DMS153 treated with DMSO at 0.1 percent for 48 hours (cell line): ENCODE data around the gene BCL2.

Source experiments
- DNase-seq: peaks from one replicate; lab custom pipeline; 2025; ENCODE audit not compliant: unreplicated experiment; lab: John Stamatoyannopoulos, UW

Gene BCL2

GRCh38 chr18:63146828-63147409 lies 172.7 kb downstream of the BCL2 start:
- DNase-seq: no peak

DNA sequence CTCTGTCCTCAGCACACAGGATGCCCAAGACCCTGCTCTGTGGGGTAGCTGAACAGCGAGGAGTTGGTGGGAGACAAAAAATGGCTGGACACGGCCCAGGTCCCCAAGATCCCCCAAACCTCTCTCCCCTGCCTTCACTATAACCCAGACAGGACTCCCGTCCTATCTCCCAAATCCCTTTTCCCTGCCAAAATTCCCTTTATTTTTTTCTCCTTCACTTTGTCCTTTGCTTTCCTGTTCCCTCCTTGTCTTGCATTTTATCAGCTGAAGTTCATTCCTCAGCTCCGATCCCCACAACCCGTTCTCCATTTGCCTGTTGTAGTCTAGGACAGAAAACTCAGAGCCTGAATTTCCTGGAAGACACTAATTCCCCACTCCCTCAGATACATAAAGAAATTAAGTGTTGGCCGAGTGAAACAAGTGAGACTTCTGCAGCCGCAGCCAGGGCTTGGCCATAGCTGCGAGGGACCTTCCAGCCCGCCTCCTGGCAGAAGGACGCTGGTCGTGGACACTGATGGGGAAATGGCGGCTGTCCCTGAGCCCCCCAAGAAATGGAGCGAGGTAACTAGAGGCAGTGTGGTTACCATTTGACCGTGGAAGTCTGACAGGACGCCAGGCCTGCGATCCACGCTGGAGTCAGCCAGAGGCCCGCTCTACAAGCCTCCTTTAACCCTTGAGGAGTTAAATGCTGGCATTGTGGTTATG lies 173.6 kb downstream of the BCL2 start:
- DNase-seq: no peak

DNA sequence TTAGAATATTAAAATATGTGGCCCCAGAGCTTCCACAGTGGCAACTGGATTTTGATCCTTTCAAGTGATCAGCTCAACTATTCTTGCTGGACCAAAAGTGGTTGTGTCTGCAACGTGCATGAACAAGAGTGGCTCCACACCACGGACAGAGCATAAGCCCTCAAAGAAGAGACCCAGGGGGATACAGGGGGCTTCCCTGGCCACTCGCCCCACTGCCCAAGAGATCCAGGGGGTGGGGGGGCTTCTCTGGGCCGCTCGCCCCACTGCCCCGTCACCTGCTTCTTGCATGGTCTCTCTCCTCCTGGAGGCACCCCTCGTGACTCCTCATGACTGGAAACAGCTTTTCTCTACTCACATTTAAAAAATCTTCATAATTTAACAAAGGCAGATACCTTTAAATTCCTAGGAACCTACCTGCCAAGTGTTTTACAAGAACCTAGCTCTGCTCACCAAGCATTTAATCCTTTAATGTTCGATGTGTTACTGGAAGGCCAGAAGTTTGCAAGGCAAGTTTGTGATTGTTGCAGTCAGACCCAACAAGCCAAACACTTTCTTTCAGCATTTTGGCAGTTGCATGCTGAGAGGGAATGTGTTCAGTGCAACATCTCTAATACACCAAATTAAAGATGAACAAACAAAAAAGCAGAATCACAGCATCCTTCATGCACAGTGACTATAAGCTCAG lies 174.3 kb downstream of the BCL2 start:
- no peak for DNase-seq

- DNase-seq: no peak
These were observed 174.8 kb downstream of the BCL2 start for GRCh38 chr18:63144748-63145147.

DNA sequence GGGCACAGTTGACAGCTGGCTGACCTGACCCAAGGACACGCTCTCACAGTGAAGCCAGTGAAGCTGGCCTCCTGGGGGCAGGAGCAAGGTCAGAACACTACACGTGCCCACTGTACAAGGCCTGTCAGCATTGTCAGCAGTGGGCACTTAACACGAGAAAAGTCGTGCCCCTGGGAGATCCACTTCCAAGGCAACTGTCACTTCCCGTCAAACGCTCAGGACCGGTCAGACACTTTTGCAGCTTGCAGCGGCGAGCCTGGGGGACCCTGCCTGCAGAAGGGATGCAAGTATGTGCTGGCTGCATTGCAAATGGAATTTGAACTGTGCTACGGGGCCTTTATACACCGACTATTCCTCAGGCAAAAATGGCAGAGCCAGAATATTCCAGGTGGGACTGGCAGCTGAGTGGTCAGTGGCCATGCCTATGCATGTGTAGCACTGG lies 176.2 kb downstream of the BCL2 start:
- no peak for DNase-seq

DNA sequence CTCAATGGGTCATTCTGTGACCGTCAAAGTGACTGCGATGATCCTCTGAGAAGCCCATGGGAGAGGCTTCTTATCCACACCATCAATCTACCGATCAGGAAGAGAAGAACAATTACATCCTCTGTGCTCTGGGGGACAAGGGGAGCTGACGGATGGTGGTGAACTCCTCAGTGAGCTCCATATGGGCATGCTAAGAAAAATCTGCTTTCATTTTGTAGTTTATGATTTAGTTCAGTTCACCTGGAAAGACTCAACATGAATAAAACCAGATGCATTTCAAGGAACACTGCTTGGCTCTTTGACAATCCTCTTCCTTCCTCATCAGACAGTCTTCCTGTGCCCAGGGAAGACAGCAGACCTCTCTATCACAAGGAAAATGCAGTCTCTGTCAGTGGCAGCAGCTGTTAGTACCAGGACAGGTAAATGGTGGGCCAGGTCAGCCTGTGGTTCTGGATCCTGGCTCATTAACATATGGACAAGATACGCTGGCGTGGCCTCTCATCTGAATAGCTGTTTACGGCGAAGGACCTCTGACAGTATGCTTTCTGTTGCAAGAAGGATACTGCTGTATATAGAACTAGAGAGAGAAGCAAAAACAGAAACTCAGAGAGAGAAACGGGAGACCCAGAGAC lies 176.9 kb downstream of the BCL2 start:
- DNase-seq: no peak

- DNase-seq: no peak
These were observed 177.8 kb downstream of the BCL2 start for GRCh38 chr18:63141778-63142176.

GRCh38 chr18:63140997-63141777 lies 178.4 kb downstream of the BCL2 start:
- DNase-seq: no peak

GRCh38 chr18:63140038-63140450 lies 179.5 kb downstream of the BCL2 start:
- DNase-seq: no peak

DNA sequence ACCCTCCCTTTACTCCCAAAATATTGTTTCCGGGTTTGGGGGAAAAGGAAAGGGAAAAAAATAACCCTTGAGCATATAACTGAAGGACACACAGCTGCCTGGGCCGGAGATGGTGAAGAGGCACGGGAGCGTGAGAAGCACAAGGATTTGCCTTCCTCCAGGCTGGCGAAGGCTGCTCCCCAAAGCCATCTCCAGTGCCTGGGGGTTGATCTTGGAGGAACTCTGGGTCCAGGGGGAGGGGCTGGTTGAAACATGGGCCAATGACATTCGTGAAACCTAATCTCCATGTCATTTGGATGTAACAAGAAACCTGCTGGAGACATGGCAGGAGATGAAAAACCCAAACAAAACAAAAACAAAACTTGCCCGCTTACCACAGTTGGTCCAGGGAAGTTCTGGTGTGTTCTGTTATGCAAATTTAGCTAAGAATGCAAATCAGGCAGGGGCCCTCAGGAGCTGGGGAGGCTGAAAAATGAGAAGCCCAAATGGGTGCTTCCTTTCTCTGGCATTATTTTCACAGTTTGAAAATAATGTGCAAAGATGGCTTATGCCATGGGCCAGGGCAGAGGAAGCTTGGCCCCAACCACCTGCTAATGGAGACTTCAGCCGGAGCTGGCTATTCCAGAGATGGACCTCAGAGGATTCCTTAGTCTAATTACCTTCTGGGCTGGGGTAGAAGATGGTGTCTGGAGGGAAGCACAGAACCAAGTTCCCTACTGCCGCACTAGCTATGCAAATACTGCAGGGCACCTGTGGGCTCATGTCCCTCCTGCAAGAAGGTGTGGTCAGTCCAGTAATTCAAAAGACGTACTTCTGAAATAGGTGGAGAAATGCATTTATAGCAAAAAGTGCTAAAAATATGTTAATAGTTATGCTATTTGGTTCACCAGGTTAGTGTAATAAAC lies 180.9 kb downstream of the BCL2 start:
- no peak for DNase-seq

- DNase-seq: no peak
These were observed 181.6 kb downstream of the BCL2 start for GRCh38 chr18:63137999-63138435.

DNA sequence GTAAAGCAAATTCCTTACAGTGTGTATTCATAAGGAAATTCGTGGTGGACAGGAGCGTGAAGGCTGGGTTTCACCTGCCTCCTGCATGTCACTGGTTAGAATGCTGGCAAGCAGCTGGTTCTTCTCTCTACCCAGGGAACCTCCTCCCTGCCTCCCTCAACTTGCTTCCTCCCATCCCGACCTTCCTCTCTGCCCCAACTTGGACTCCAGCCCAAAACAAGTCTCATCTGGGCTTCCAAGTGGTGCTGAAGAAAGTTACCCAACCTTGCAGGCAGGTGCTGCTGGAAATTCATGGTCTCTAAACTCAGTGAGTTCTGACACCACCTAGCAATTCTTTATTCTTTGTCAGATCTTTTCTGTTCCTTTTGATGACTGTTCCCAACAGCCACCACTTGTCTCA lies 184.5 kb downstream of the BCL2 start:
- no peak for DNase-seq

DNA sequence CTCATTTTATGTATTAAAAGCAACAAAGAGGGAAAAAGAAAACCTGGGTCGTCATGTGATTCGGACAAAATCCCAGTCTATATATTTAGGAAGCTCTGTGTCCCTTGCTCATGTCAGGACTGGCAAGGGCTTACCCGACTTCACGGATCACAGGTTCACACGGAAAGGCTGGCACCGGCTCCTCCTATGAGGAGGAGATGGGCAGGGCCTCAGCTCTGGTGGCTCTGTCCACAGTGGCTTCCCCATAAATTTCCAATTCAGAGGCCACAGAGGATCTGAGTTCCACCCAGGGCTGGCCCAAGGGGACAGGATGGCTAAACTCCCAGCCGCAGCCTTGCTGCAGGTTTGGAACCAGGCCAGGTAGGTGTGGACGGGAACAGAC lies 186.8 kb downstream of the BCL2 start:
- DNase-seq: no peak

DNA sequence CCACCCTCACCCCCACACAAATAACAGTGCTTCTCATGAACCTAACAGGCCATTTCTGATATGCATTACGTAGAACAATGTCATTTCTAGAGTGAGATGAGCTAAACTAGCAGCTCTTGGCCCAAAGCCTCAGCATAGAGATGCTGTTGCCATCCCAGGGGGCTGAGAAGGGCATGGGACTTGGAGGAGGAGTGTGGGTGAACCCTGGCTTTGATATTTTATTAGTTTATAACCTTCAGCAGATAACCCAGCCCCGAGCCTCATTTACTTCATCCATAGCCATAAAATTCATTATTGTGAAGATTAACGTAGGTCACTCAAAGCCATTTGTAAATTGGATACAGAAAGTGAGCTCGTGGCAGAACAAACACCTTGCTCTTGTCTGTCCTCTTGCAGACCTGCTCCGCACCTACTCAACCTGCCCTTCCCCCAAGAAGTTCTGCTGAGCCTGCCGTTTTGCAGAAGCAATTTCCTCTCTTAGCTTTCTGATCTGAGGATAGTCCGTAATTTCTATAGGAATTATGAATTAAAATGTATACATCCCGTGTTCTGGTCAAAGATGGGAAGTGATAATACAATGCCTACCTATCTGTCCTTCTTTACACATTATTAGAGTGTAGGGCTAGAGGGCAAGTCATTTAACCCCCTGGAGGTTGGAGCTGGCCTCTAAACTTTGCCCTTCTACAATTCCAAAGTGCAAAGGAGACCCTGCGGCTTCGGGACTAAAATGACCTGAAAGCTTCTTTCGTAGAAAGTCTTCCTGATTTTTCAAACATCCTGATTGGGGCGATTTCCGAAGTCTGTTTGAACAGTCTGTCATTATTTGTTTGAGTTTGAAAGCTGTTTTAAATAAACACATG lies 187.4 kb downstream of the BCL2 start:
- no peak for DNase-seq

DNA sequence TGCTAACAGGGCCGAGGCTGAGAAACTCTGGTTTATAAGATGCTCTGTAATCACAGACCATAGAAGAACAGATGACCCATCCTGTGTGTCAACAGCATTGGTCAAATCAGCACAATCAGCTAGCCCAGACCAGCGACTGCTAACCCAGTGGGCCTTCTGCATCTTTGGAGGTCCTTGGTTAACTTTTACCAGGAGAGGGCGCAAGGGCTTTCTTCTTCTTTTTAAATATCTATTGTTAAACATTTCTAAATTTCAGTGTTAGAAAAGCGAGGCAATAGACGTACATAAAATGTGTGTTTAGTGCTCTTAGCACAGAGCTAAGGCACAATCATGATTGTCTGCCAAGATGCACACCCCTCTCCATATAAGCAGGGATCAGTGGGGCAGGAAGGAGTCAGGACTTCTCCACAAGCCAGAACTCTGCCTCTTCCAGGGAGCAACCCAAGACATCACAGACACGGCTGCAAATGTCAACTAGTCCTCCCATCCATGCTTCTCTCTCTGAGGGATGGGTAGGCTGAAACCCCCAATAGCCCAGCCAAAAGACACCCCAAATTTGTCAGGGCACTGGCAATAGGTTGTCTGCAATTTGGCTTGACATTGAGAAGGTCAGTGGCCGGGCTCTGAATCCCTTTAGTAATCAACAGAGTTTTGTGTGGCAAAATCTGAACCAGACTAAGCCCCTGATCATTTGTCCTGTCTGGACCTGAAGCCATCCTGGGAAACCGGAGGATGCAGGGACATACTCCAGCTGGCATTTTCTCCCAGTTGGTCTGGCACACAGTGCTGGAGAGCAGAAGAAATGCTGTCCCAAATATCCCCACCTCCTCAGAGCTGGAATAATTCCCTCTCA lies 188.2 kb downstream of the BCL2 start:
- peak; percentile 9 for DNase-seq

GRCh38 chr18:63130176-63130575 lies 189.4 kb downstream of the BCL2 start:
- DNase-seq: no peak

GRCh38 chr18:63128237-63128974 lies 191.2 kb downstream of the BCL2 start:
- no peak for DNase-seq
